OCI-LY3 (cell line): ENCODE results near the gene PTTG1IP.

Experiments
- EZH2phosphoT487 ChIP-seq: fragments of 200-600 bp; shearing (Covaris generic); IDR thresholded peaks from 2 replicates; pipeline ENCODE4 v1.6.1; 2018; ENCODE audit warnings: antibody characterized with exemption, mixed run types, low read depth
- TF ChIP-seq, protein P1 (sequence below): fragments of 200-600, 300-600 bp; sonication (generic); IDR thresholded peaks from 2 replicates; pipeline ENCODE4 v1.5.1; 2014; ENCODE audit warnings: antibody characterized with exemption, low read length, low read depth

DNA sequence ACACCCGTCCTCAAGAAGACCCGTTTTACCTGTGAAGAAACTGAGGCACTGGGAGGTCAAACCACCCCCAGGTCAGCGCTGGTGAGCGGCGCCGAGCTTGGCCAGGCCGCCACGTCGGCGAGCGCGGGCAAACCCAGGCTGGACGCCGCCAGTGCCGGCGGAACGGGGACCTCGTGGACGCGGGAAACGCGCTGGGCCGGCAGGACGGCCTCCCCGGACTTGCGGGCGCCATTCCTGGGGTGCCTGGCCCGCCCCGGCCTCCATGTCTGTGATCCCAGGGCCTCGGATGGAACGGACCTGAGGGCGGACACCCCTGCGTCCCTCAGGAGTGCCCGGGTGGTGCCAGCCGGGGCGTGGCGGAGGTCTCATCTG, 54.9 kb downstream of the PTTG1IP start:
- TF ChIP-seq, protein P1, sequence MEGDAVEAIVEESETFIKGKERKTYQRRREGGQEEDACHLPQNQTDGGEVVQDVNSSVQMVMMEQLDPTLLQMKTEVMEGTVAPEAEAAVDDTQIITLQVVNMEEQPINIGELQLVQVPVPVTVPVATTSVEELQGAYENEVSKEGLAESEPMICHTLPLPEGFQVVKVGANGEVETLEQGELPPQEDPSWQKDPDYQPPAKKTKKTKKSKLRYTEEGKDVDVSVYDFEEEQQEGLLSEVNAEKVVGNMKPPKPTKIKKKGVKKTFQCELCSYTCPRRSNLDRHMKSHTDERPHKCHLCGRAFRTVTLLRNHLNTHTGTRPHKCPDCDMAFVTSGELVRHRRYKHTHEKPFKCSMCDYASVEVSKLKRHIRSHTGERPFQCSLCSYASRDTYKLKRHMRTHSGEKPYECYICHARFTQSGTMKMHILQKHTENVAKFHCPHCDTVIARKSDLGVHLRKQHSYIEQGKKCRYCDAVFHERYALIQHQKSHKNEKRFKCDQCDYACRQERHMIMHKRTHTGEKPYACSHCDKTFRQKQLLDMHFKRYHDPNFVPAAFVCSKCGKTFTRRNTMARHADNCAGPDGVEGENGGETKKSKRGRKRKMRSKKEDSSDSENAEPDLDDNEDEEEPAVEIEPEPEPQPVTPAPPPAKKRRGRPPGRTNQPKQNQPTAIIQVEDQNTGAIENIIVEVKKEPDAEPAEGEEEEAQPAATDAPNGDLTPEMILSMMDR: no peak
- no peak for TF ChIP-seq EZH2phosphoT487
